Stimulated activated CD4-positive, alpha-beta T cell treated with anti-CD3 and anti-CD28 coated beads, Interleukin-2, amount 100 ng/mL, for 4 hours (primary cell): ENCODE results near the gene ADGRV1.
"Not testable (repeated sequence)": the region's sequence is repeated elsewhere in the genome, so short reads cannot be mapped to it uniquely, and the experiment has no call there.

ENCODE experiments used
- DNase-seq: peaks from one replicate; pipeline ENCODE4 v3.0.0-alpha.2; 2020; ENCODE audit warnings: low read depth

ADGRV1 gene

GRCh38 chr5:90909940-90910339 is 351.3 kb downstream of the ADGRV1 start:
- no peak for DNase-seq

DNA sequence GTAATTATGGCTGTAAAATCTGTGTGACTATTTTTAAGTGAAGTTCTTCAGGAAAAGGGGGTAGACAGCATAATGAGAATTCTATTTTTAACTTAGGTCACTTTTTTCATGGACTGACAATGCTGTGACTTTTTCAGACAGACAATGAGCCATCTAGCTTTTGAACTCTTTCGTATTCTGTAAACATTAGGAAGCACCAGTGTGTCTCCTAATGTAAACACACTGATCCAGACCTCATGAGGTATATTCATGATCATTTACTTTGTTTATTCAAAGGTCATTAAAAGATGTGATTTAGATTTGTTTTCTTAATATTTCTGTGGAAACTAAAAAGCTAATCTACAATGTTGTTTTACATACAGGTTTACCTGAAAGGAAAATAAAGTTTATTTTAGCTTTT is 352.6 kb downstream of the ADGRV1 start:
- no peak for DNase-seq

GRCh38 chr5:90912476-90912875 is 353.9 kb downstream of the ADGRV1 start:
- no peak for DNase-seq

GRCh38 chr5:90915393-90915792 is 356.8 kb downstream of the ADGRV1 start:
- no peak for DNase-seq

- DNase-seq, result no peak
Measured at GRCh38 chr5:90916947-90917800, 358.6 kb downstream of the ADGRV1 start.

GRCh38 chr5:90917928-90918668 is 359.5 kb downstream of the ADGRV1 start:
- no peak for DNase-seq

GRCh38 chr5:90921418-90921973 is 362.9 kb downstream of the ADGRV1 start:
- DNase-seq, result no peak

GRCh38 chr5:90924222-90924621 is 365.6 kb downstream of the ADGRV1 start:
- not testable (repeated sequence) for DNase-seq

DNA sequence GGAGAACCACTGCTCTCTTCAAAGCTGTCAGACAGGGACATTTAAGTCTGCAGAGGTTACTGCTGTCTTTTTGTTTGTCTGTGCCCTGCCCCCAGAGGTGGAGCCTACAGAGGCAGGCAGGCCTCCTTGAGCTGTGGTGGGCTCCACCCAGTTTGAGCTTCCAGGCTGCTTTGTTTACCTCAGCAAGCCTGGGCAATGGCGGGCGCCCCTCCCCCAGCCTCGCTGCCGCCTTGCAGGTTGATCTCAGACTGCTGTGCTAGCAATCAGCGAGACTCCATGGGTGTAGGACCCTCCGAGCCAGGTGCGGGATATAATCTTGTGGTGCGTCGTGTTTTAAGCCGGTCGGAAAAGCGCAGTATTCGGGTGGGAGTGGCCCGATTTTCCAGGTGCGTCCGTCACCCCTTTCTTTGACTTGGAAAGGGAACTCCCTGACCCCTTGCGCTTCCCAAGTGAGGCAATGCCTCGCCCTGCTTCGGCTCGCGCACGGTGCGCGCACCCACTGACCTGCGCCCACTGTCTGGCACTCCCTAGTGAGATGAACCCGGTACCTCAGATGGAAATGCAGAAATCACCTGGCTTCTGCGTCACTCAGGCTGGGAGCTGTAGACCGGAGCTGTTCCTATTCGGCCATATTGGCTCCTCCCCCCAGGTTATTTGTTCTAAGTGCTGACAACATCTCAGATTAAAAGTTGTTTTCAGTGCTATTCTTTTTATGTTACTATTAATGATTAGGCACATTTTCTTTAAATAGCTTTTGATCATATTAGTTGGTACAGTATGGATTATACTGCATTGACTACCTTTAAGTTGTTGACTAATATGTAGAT is 370.6 kb downstream of the ADGRV1 start:
- not testable (repeated sequence) for DNase-seq

- DNase-seq, result no peak
Measured at GRCh38 chr5:90930062-90930461, 371.5 kb downstream of the ADGRV1 start.

DNA sequence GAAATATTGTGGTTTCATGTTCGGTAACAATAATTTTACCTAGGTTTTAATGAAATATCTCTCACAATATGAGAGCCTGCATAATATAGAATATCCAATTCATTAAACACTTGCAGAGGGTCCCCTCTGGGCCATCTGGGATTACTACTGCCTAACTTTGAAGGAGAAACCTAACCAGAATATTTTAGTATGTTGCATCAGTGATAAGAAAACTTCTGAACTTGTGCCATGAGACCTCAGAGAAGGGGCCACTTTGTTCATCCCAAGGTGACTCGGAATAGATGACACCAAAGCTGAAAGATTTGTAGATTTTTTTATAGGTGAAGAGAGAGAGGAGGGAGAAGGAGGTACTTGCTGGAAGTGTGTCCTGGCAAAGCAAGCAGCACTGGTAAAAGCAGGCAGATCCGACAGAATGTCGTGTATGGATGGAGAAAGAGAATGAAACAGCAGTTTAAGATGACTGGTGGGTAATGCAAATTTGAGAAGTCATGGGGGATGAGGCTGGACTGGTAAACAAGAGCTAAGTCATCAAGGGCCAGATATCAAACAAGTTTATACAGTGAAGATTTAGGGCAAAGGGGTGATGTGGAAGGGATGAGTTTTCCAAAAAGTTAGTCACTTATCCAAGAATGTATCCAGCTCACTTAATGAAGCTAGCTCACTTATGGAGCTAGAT is 372.3 kb downstream of the ADGRV1 start:
- no peak for DNase-seq

DNA sequence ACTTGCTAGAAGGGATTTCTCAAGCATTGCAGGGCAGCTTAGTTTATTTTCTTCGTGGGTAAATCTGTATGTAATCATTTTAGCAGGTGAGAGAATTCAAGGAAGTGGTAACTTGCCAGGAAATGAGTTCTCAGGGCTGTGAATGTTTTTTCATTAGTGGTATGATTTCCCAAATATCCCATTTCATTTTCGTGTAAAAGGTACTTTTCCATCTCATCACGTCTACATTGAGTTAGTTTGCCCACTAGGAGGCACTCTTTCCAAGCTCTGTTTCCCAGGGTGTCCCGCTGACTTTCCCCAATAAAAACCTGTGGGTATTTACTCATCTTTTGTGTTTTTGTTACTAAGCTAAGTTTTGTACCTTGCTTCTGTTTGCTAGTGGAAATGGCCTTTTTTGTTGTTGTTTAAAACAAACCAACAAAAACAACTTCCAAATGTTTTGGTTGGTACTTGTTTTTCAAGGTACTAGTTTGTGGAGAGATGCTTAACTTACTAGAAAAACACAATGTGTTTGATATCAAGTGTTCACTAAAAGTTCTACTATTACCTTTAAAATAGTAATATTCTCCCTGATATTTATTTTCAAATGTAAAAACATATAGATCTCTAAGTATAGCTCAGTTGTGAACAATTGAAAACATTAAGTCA is 373.6 kb downstream of the ADGRV1 start:
- DNase-seq, result peak; percentile 10

DNA sequence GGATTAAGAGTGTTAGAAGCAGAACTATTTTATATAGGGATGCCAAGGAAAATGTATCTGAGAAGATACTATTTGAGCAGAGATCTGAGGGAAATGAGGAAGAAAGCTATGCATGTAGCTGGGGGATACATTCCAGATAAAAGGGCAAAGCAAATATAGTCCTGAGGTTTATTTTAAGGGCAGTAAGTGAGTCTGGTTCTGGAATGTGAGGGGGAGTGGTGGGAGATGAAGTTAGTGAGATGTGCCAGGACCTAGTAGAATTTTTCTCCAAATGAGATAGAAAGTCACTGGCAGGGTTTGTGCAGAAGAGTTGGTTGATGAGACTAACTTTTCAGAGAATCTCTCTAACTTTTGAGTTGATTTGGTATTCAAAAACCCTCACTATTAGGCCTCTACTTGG is 374.7 kb downstream of the ADGRV1 start:
- DNase-seq, result no peak

GRCh38 chr5:90934091-90934719 is 375.6 kb downstream of the ADGRV1 start:
- DNase-seq, result no peak

DNA sequence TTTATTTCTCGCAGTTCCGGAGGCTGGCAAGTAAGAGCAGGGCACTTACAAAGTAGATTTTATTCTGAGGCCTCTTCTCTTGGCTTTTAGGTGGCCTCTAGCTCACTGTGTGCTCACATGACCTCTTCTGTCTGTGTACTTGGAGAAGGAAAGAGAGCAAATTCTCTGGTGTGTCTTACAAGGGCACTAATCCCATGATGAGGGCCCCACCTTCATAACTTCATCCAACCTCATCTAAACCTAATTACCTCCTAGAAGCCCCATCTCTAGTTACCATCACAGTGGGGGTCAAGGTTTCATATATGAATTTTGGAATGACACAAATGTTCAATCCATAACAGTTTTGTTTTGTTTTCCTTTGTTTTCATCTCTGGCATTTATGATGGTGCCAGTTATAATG is 376.1 kb downstream of the ADGRV1 start:
- no peak for DNase-seq

- DNase-seq, result no peak
Measured at GRCh38 chr5:90939211-90939610, 380.6 kb downstream of the ADGRV1 start.

- DNase-seq, result no peak
Measured at GRCh38 chr5:90940227-90940995, 381.8 kb downstream of the ADGRV1 start.

DNA sequence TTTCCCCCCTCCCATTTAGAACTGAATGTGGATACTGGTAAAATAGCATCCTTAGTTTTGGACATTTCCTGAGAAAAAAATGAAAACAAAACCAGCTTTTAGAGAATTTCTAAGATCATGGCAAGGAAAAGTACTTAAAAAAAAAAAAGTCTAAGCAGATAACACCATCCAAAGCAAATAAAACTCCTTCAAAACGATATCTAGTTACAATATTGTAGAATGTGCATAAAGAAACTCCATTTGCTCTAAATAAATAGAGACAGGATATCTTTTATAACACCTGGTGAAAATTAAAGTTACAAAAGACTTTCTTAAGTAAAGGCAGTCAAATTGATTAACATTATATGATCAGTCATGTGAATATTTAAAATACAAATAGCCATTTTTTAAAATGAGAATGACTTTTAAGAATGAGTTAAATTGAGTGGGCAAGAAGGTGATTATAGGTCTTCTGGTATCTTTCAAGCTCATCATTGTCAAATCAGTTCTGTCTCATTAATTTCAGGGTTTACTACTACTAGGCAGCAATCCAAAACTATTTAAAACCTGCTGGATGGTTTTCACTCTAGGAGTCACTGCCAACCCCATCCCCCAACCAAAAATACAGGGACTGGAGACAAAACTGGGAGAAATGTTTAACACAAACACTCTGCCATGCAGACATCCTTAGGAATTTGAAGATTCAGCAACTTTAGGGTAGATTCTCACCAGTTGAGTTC is 382.6 kb downstream of the ADGRV1 start:
- no peak for DNase-seq

DNA sequence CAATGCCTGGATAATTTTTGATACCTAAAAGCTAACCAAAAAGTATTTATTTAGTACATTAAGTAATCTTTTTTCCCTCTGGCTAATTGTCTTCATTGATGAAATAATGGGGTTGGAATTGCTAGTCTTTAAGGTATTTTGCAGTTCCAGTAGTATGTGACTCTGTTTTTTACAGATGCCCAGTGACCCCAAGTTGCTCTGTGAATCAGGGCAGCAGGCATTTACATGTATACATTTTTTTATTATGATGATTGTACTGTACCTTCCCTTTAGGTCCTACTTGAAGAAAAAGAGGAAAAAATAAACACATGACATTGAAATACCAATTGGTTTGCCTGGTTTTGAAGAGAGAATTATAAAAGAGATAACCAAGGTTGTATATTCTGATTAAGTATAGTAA is 385.5 kb downstream of the ADGRV1 start:
- no peak for DNase-seq
